PC-3 (cell line): ENCODE data around the gene BOD1L2. TPM values are rescaled to one million over a fixed set of nuclear protein-coding genes. Genes with fewer than 3 reads are reported as not detected.

Experiments
- ATAC-seq: fragments of 200-7000 bp; cut with Tn5 transposase; 2 replicates; pipeline ENCODE4 v1.9.1; 2020; ENCODE audit warnings: mild to moderate bottlenecking, moderate library complexity
- BruUV-seq: library from RNA; stranded (reverse); fragments of 400-500 nt; replicated peaks from 2 replicates; lab custom pipeline; 2021; lab: Mats Ljungman, UMichigan
- CTCF ChIA-PET: fragments of 300-600 bp; sonication (Branson Sonifier 250); formaldehyde crosslinking; loops from one replicate; lab custom pipeline; 2022; ENCODE audit warnings: antibody characterized with exemption; lab: Charles Lee
- POLR2A ChIA-PET: fragments of 300-600 bp; sonication (Branson Sonifier 250); formaldehyde crosslinking; loops from one replicate; lab custom pipeline; 2022; ENCODE audit warnings: antibody characterized with exemption; ENCODE audit not compliant: unreplicated experiment; lab: Charles Lee
- DNase-seq: peaks from one replicate; pipeline ENCODE4 v3.0.0-alpha.2; 2015
- H2AFZ ChIP-seq: fragments of 300-600 bp; sonication (generic); 2 replicates; pipeline ENCODE4 v1.6.0; 2016; ENCODE audit warnings: antibody characterized with exemption, low read length
- H3F3A ChIP-seq: fragments of 300-600 bp; sonication (generic); one replicate; pipeline ENCODE4 v1.6.0; 2017; ENCODE audit warnings: antibody characterized with exemption, low read length, control low read depth, mild to moderate bottlenecking; ENCODE audit not compliant: unreplicated experiment
- H3K27ac ChIP-seq: fragments of 300-600 bp; sonication (generic); 2 replicates; pipeline ENCODE4 v1.5.1; 2016; ENCODE audit warnings: mild to moderate bottlenecking, low read length
- H3K27me3 ChIP-seq: fragments of 300-600 bp; sonication (generic); 2 replicates; pipeline ENCODE4 v1.6.1; 2016; ENCODE audit warnings: low read length, mixed read lengths
- H3K36me3 ChIP-seq: fragments of 300-600 bp; sonication (generic); 2 replicates; pipeline ENCODE4 v1.6.1; 2016; ENCODE audit warnings: low read depth, mixed run types, low read length, mixed read lengths
- H3K4me1 ChIP-seq: fragments of 300-600 bp; sonication (generic); 2 replicates; pipeline ENCODE4 v1.5.1; 2016; ENCODE audit warnings: low read length; ENCODE audit not compliant: insufficient read depth
- H3K4me2 ChIP-seq: fragments of 300-600 bp; sonication (generic); 2 replicates; pipeline ENCODE4 v1.6.0; 2016; ENCODE audit warnings: low read length
- H3K4me3 ChIP-seq: fragments of 300-600 bp; sonication (generic); 2 replicates; pipeline ENCODE4 v1.5.1; 2016; ENCODE audit warnings: mild to moderate bottlenecking, low read length, mixed read lengths
- H3K79me2 ChIP-seq: fragments of 300-600 bp; sonication (generic); 2 replicates; pipeline ENCODE4 v1.6.1; 2017; ENCODE audit warnings: low read length, mixed read lengths
- H3K9ac ChIP-seq: fragments of 300-600 bp; sonication (generic); 2 replicates; pipeline ENCODE4 v1.6.0; 2016; ENCODE audit warnings: mild to moderate bottlenecking, low read length
- H3K9me2 ChIP-seq: fragments of 300-600 bp; sonication (generic); replicated peaks from 2 replicates; pipeline ENCODE4 v1.6.1; 2016; ENCODE audit warnings: mixed run types, low read length, mixed read lengths
- H3K9me3 ChIP-seq: fragments of 300-600 bp; sonication (generic); 2 replicates; pipeline ENCODE4 v1.6.1; 2016; ENCODE audit warnings: low read length, mixed read lengths
- H4K20me1 ChIP-seq: fragments of 300-600 bp; sonication (generic); 2 replicates; pipeline ENCODE4 v1.6.1; 2016; ENCODE audit warnings: low read length, mixed read lengths
- CTCF ChIP-seq: fragments of 300-600 bp; sonication (generic); conservative IDR thresholded peaks from 2 replicates; pipeline ENCODE4 v1.5.1; 2017; ENCODE audit warnings: antibody characterized with exemption, low read depth, mild to moderate bottlenecking, low read length
- EZH2 ChIP-seq: fragments of 300-600 bp; sonication (generic); IDR thresholded peaks from one replicate; pipeline ENCODE4 v1.6.1; 2017; ENCODE audit warnings: antibody characterized with exemption, mild to moderate bottlenecking, low read length; ENCODE audit not compliant: unreplicated experiment
- EZH2phosphoT487 ChIP-seq: fragments of 300-600 bp; sonication (generic); IDR thresholded peaks from 2 replicates; pipeline ENCODE4 v1.6.1; 2018; ENCODE audit warnings: mild to moderate bottlenecking, antibody characterized with exemption, low read length, borderline replicate concordance
- intact Hi-C: fragments of 100-400 bp; cut with micrococcal nuclease; formaldehyde crosslinking; loops from 2 replicates; pipeline ENCODE4 v1.9.0; 2023
- total RNA-seq: library from RNA; depleted of rRNA; stranded (reverse); fragments of >200 nt; gene quantifications from 2 replicates; pipeline ENCODE4 v1.2.3, GENCODE V29; 2014

Gene BOD1L2
- total RNA-seq, 1 experiment from 2014 or later: not detected

GRCh38 chr18:57164401-57164800 lies 17.5 kb downstream of the BOD1L2 start:
- H3K9ac ChIP-seq: no peak overlapping the region
- ChIA-PET CTCF (no interaction called here), POLR2A (no interaction called here)
- no peak overlapping the region for H3K4me2 ChIP-seq
- TF ChIP-seq EZH2phosphoT487: no peak
- TF ChIP-seq CTCF: no peak
- TF ChIP-seq EZH2: no peak
- no peaks in the 10 kb centered on the region for H3K9me3 ChIP-seq
- H3F3A ChIP-seq: no peaks in the 10 kb centered on the region
- no peaks in the 10 kb centered on the region for H4K20me1 ChIP-seq
- DNase-seq: no peak
- no peaks in the 10 kb centered on the region for H3K79me2 ChIP-seq
- no peak for ATAC-seq
- no TSS peak for BruUV-seq
- no peaks in the 10 kb centered on the region for H3K36me3 ChIP-seq
- H3K4me1 ChIP-seq: no peaks in the 10 kb centered on the region
- H3K4me3 ChIP-seq: no peak overlapping the region
- intact Hi-C loops: no loop called here
- H3K27ac ChIP-seq: no peak overlapping the region
- no peaks in the 10 kb centered on the region for H3K9me2 ChIP-seq
- peaks cover 52% of the 10 kb centered on the region for H3K27me3 ChIP-seq
- H2AFZ ChIP-seq: no peak overlapping the region

- ATAC-seq (no peak), DNase-seq (no peak)
- no peaks in the 10 kb centered on the region for H3K79me2 ChIP-seq
- no peak overlapping the region for H2AFZ ChIP-seq
- H3K4me2 ChIP-seq: no peak overlapping the region
- intact Hi-C loops: no loop called here
- H3K4me3 ChIP-seq: no peak overlapping the region
- H3K9ac ChIP-seq: no peak overlapping the region
- H3K9me3 ChIP-seq: no peaks in the 10 kb centered on the region
- peaks cover 42% of the 10 kb centered on the region for H3K27me3 ChIP-seq
- no peaks in the 10 kb centered on the region for H3F3A ChIP-seq
- no peak overlapping the region for H3K27ac ChIP-seq
- BruUV-seq: no TSS peak
- H4K20me1 ChIP-seq: no peaks in the 10 kb centered on the region
- H3K9me2 ChIP-seq: no peaks in the 10 kb centered on the region
- H3K4me1 ChIP-seq: no peaks in the 10 kb centered on the region
- ChIA-PET POLR2A (no interaction called here), CTCF (no interaction called here)
- H3K36me3 ChIP-seq: no peaks in the 10 kb centered on the region
- TF ChIP-seq EZH2phosphoT487 (no peak), CTCF (no peak), EZH2 (no peak)
These were observed 20.9 kb downstream of the BOD1L2 start for GRCh38 chr18:57167617-57168308.

GRCh38 chr18:57171026-57171425 lies 24.1 kb downstream of the BOD1L2 start:
- DNase-seq: no peak
- Histone ChIP-seq H2AFZ (no peak overlapping the region), H3K9ac (no peak overlapping the region), H4K20me1 (no peaks in the 10 kb centered on the region), H3K4me1 (no peaks in the 10 kb centered on the region), H3K79me2 (no peaks in the 10 kb centered on the region), H3K27ac (no peak overlapping the region), H3K9me3 (no peaks in the 10 kb centered on the region), H3K4me3 (no peak overlapping the region), H3F3A (no peaks in the 10 kb centered on the region), H3K9me2 (no peaks in the 10 kb centered on the region), H3K36me3 (no peaks in the 10 kb centered on the region), H3K4me2 (no peak overlapping the region), H3K27me3 (peaks cover 23% of the 10 kb centered on the region)
- TF ChIP-seq EZH2 (no peak), EZH2phosphoT487 (no peak), CTCF (no peak)
- BruUV-seq: no TSS peak
- ChIA-PET CTCF (no interaction called here), POLR2A (no interaction called here)
- no peak for ATAC-seq
- intact Hi-C loops: no loop called here
